HG03108 (cell line): ENCODE data around the gene C6orf47.

ENCODE experiments used
- ATAC-seq: cut with Tn5 transposase; IDR thresholded peaks from one replicate; pipeline ENCODE4 v1.9.1; 2021; ENCODE audit warnings: moderate library complexity; ENCODE audit not compliant: unreplicated experiment

The C6orf47 gene

GRCh38 chr6:31615748-31616147 is 44.8 kb downstream of the C6orf47 start:
- no peak for ATAC-seq

- no peak for ATAC-seq
Observed at GRCh38 chr6:31614684-31615578, 45.6 kb downstream of the C6orf47 start, which contains the start of gene AIF1. Gene AIF1 (plus strand): TSS chr6:31615234. CDS start chr6:31615330, 96 bp downstream.

GRCh38 chr6:31614075-31614619 is 46.4 kb downstream of the C6orf47 start:
- no peak for ATAC-seq

- ATAC-seq = no peak
Observed at GRCh38 chr6:31610968-31611367, 49.6 kb downstream of the C6orf47 start.

- ATAC-seq = no peak
Observed at GRCh38 chr6:31609519-31610406, 50.8 kb downstream of the C6orf47 start.
